ENCODE measurements around the gene FGF3.

- no peak for TF ChIP-seq CTCF (IDR thresholded peaks at IDR 0.05)
- no peak for TF ChIP-seq EZH2 (IDR thresholded peaks at IDR 0.05)
- TF ChIP-seq EZH2phosphoT487 (IDR thresholded peaks at IDR 0.05), result no peak
Observed at GRCh38 chr11:69797737-69798528, 21.3 kb downstream of the FGF3 start.

Measured in neural progenitor cell (in vitro differentiated cells).